ENCODE results near the gene ZNF516. TPM values are rescaled to one million over a fixed set of nuclear protein-coding genes. Genes with fewer than 3 reads are reported as not detected.

ZNF516 gene
- total and polyA plus RNA-seq, 2 of the 13 experiments (the other 11 are each of a cell fraction or from before 2014, with no cell fraction given): 16.6 to 18.7 TPM

DNA sequence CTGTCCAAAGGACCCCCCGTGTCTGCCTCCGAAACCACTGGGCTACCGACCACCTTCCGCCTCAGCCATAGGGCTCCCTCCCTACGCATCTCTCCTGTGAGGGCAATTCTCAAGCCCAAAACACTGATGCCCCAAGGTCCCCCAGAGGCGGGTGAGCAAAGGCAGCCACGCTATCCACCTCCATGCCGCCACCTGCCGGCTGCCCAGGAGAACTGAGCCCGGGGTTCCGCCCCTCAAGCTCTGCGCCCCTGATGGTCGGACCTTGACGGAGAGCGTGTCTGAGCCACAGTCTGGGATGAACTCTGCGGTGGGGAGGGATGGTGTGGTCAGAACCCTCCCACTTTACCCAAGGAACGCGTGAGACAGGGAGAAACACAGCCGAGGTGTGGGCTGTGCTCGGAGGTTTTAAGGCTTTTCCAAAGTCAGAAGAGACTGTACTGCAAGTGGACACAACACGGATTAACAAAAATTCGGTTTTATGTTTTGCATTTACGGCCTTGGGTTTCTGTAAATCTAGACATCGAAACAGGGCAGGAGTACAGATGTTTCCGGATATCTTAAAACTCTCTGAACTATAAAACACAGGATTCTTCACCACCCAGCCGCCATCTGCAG, 114.1 kb downstream of the ZNF516 start:
- CTCF ChIA-PET (ENCODE audit: low intra/inter-chr PET ratio, low total read pairs): no interaction called here
- no peak for TF ChIP-seq MIXL1 (CRISPR knock-in tag; IDR thresholded peaks at IDR 0.05)
- TF ChIP-seq, protein P1, sequence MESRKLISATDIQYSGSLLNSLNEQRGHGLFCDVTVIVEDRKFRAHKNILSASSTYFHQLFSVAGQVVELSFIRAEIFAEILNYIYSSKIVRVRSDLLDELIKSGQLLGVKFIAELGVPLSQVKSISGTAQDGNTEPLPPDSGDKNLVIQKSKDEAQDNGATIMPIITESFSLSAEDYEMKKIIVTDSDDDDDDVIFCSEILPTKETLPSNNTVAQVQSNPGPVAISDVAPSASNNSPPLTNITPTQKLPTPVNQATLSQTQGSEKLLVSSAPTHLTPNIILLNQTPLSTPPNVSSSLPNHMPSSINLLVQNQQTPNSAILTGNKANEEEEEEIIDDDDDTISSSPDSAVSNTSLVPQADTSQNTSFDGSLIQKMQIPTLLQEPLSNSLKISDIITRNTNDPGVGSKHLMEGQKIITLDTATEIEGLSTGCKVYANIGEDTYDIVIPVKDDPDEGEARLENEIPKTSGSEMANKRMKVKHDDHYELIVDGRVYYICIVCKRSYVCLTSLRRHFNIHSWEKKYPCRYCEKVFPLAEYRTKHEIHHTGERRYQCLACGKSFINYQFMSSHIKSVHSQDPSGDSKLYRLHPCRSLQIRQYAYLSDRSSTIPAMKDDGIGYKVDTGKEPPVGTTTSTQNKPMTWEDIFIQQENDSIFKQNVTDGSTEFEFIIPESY (CRISPR knock-in tag; IDR thresholded peaks at IDR 0.05): peak; percentile 87
- no peak for TF ChIP-seq GPN1 (CRISPR knock-in tag; IDR thresholded peaks at IDR 0.05; ENCODE audit: borderline replicate concordance)
- TF ChIP-seq FOXO1 (CRISPR knock-in tag; IDR thresholded peaks at IDR 0.05): no peak
- TF ChIP-seq, protein P2, sequence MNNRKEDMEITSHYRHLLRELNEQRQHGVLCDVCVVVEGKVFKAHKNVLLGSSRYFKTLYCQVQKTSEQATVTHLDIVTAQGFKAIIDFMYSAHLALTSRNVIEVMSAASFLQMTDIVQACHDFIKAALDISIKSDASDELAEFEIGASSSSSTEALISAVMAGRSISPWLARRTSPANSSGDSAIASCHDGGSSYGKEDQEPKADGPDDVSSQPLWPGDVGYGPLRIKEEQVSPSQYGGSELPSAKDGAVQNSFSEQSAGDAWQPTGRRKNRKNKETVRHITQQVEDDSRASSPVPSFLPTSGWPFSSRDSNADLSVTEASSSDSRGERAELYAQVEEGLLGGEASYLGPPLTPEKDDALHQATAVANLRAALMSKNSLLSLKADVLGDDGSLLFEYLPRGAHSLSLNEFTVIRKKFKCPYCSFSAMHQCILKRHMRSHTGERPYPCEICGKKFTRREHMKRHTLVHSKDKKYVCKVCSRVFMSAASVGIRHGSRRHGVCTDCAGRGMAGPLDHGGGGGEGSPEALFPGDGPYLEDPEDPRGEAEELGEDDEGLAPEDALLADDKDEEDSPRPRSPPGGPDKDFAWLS (CRISPR knock-in tag; IDR thresholded peaks at IDR 0.05; ENCODE audit: borderline replicate concordance): no peak
- TF ChIP-seq SNAI1 (CRISPR knock-in tag; IDR thresholded peaks at IDR 0.05; ENCODE audit: borderline replicate concordance): no peak
- TF ChIP-seq STAG1 (CRISPR knock-in tag; IDR thresholded peaks at IDR 0.05): peak; percentile 4; the same call in 1 of the 2 replicates
- TF ChIP-seq AGO2 (optimal IDR thresholded peaks at IDR 0.05; ENCODE audit: low read depth, low read length): peak; percentile 44
- TF ChIP-seq SYNCRIP (IDR thresholded peaks at IDR 0.05; ENCODE audit: insufficient read depth, low read depth, low read length): no peak
- TF ChIP-seq ZNF224 (CRISPR knock-in tag; IDR thresholded peaks at IDR 0.05): no peak
- TF ChIP-seq MBNL3 (CRISPR knock-in tag; conservative IDR thresholded peaks at IDR 0.05): no peak
- TF ChIP-seq ZFP36L2 (CRISPR knock-in tag; IDR thresholded peaks at IDR 0.05): no peak
- TF ChIP-seq AKNA (CRISPR knock-in tag; IDR thresholded peaks at IDR 0.05; ENCODE audit: borderline replicate concordance): no peak
- TF ChIP-seq, protein P3, sequence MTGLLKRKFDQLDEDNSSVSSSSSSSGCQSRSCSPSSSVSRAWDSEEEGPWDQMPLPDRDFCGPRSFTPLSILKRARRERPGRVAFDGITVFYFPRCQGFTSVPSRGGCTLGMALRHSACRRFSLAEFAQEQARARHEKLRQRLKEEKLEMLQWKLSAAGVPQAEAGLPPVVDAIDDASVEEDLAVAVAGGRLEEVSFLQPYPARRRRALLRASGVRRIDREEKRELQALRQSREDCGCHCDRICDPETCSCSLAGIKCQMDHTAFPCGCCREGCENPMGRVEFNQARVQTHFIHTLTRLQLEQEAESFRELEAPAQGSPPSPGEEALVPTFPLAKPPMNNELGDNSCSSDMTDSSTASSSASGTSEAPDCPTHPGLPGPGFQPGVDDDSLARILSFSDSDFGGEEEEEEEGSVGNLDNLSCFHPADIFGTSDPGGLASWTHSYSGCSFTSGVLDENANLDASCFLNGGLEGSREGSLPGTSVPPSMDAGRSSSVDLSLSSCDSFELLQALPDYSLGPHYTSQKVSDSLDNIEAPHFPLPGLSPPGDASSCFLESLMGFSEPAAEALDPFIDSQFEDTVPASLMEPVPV (CRISPR knock-in tag; IDR thresholded peaks at IDR 0.05): no peak

More for the DNA sequence above, 114.1 kb downstream of the ZNF516 start:
- Histone ChIP-seq H3K79me2 (ENCODE audit: insufficient read depth, low read length) (peaks cover 15% of the 10 kb centered on the region), H3K9me3 (ENCODE audit: low read length) (no peaks in the 10 kb centered on the region), H3K4me1 (ENCODE audit: insufficient read depth, low read length) (peaks cover 19% of the 10 kb centered on the region), H3K36me3 (replicated peaks in 1 of 2; ENCODE audit: control insufficient read depth in 1 of 2, insufficient read depth in 2 of 2, low read length in 2 of 2) (peaks cover 20 to 39% of the 10 kb centered on the region in 2 experiments), H3K4me2 (ENCODE audit: low read depth, low read length) (no peak overlapping the region), H3K9ac (ENCODE audit: insufficient read depth, low read depth, low read length) (no peak overlapping the region), H3K4me3 (replicated peaks in 1 of 3; ENCODE audit: insufficient read depth in 1 of 3, low read depth in 2 of 3, low read length in 3 of 3) (no peak overlapping the region), H3K27ac (ENCODE audit: extremely low read length, insufficient read depth, low read length) (no peak overlapping the region), H4K20me1 (ENCODE audit: insufficient read depth, low read length) (peaks cover 31% of the 10 kb centered on the region), H2AFZ (ENCODE audit: low read length) (no peak overlapping the region), H3K27me3 (ENCODE audit: control insufficient read depth in 1 of 2, insufficient read depth in 2 of 2, low read length in 2 of 2) (no peaks in the 10 kb centered on the region; a peak in 1 of 5 replicates)
- in situ Hi-C loops (cut with HindIII; ENCODE audit: extremely low pct_ligation_motif_present, low pct_unique_long_range_greater_than_20kb) (no loop called here), intact Hi-C loops (cut with micrococcal nuclease; ENCODE audit: unreplicated experiment) (no loop called here)
- no TSS peak for BruUV-seq (replicated peaks)
- FAIRE-seq: no peak
- 90% methylated on average over 26 of the region's 26 CpGs for WGBS (ENCODE audit: low lambda C conversion rate)
- no peak for DNase-seq (ENCODE audit: low spot score)
- peak; percentile 61 for ATAC-seq
- POLR2A ChIA-PET: no interaction called here
